Left lung (tissue), 10 donors: ENCODE measurements around the gene TPO. TPM values are rescaled to one million over a fixed set of nuclear protein-coding genes. Genes with fewer than 3 reads are reported as not detected.

Experiments
- ATAC-seq: fragments of 200-7000 bp; cut with Tn5 transposase; one replicate; pipeline ENCODE4 v1.9.1; 2020; ENCODE audit warnings: moderate library complexity
- DNase-seq, 4 donors: peaks; one replicate each; pipeline ENCODE4 v3.0.0-alpha.2; 2013 to 2020
- H3K27ac ChIP-seq, 2 donors: fragments of 200-600 bp; sonication (generic) in 1 of 2; one replicate each; pipeline versions ENCODE4 v1.5.0 to v1.8.0; 2020 to 2021
- H3K27me3 ChIP-seq, 2 donors: fragments of 200-600 bp; sonication (generic) in 1 of 2; one replicate each; pipeline versions ENCODE4 v1.5.0 to v1.8.0; 2020 to 2021
- H3K36me3 ChIP-seq, 2 donors: fragments of 200-600 bp; sonication (generic) in 1 of 2; one replicate each; pipeline versions ENCODE4 v1.5.0 to v1.8.0; 2020 to 2021
- H3K4me1 ChIP-seq, 2 donors: fragments of 200-600 bp; one replicate each; pipeline ENCODE4 v1.8.0; 2021
- H3K4me3 ChIP-seq, 2 donors: fragments of 200-600 bp; sonication (generic) in 1 of 2; one replicate each; pipeline versions ENCODE4 v1.5.0 to v1.8.0; 2020 to 2021; ENCODE audit warnings: mild to moderate bottlenecking in 1 of 2
- H3K9me3 ChIP-seq, 2 donors: fragments of 200-600 bp; sonication (generic) in 1 of 2; one replicate each; pipeline versions ENCODE4 v1.5.0 to v1.8.0; 2020 to 2021
- intact Hi-C, 2 donors: fragments of 100-400 bp; cut with DNase I; formaldehyde crosslinking; loops; one replicate each; pipeline versions ENCODE4 v1.11.2 to v1.14.2; 2022
- polyA plus RNA-seq, 6 donors: library from polyadenylated mRNA; unstranded; fragments of 120-200 nt; gene quantifications; one replicate each; pipeline ENCODE4 v1.2.1, GENCODE V29; 2013; ENCODE audit not compliant: insufficient read length in 6 of 6
- total RNA-seq, 2 donors: library from RNA; stranded (reverse); fragmentation: NEBNext Ultra II Directional; extraction: Animal tissue kit (Norgen Biotek cat#: 25700); gene quantifications; one replicate each; pipeline ENCODE4 v1.2.1, GENCODE V29; 2021
- TF ChIP-seq, protein P1 (sequence below), 2 donors: fragments of 200-600 bp; sonication (generic) in 1 of 2; IDR thresholded peaks; one replicate each; pipeline versions ENCODE4 v1.5.0 to v1.8.0; 2021; ENCODE audit warnings: antibody characterized with exemption in 2 of 2
- donor health status: DM: no; HTN: yes; CAD: no.
- donor health status: DM: no; HTN: no; CAD: no.

TPO gene
- total and polyA plus RNA-seq, 8 donors: 0.08 to 0.45 (median 0.21) TPM; not detected in 1

DNA sequence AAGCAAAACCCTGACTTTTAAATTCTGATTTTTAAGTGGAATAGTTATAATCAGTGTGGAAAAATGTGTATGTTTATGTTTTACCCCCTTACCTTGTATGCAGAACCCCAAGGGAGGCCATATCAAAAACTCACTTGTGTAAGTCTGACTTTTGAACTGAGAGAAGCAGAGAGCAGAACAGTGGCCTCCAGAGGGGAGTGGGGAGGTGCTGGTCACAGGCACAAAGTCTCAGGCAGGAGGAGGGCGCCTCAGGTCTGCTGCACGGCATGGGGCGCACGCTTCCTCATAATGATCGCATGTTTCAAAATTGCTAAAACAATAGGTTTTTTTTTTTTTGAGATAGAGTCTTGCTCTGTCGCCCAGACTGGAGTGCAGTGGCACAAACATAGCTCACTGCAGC, 127.8 kb downstream of the TPO start:
- Histone ChIP-seq H3K27me3 (no peaks in the 10 kb centered on the region), H3K4me1 (no peaks in the 10 kb centered on the region), H3K27ac (no peak overlapping the region), H3K9me3 (no peaks in the 10 kb centered on the region), H3K4me3 (no peak overlapping the region), H3K36me3 (no peaks in the 10 kb centered on the region)
- TF ChIP-seq, protein P1, sequence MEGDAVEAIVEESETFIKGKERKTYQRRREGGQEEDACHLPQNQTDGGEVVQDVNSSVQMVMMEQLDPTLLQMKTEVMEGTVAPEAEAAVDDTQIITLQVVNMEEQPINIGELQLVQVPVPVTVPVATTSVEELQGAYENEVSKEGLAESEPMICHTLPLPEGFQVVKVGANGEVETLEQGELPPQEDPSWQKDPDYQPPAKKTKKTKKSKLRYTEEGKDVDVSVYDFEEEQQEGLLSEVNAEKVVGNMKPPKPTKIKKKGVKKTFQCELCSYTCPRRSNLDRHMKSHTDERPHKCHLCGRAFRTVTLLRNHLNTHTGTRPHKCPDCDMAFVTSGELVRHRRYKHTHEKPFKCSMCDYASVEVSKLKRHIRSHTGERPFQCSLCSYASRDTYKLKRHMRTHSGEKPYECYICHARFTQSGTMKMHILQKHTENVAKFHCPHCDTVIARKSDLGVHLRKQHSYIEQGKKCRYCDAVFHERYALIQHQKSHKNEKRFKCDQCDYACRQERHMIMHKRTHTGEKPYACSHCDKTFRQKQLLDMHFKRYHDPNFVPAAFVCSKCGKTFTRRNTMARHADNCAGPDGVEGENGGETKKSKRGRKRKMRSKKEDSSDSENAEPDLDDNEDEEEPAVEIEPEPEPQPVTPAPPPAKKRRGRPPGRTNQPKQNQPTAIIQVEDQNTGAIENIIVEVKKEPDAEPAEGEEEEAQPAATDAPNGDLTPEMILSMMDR (IDR thresholded peaks at IDR 0.05): no peak
- intact Hi-C loops: loop anchor here in 1 of 2 donors (10.0 kb wide), 2 partner anchors 586 to 826 kb away; partner anchors contain the start of gene SNTG2
- DNase-seq (peak in 1 of 4 donors; percentile 8), ATAC-seq (no peak)

DNA sequence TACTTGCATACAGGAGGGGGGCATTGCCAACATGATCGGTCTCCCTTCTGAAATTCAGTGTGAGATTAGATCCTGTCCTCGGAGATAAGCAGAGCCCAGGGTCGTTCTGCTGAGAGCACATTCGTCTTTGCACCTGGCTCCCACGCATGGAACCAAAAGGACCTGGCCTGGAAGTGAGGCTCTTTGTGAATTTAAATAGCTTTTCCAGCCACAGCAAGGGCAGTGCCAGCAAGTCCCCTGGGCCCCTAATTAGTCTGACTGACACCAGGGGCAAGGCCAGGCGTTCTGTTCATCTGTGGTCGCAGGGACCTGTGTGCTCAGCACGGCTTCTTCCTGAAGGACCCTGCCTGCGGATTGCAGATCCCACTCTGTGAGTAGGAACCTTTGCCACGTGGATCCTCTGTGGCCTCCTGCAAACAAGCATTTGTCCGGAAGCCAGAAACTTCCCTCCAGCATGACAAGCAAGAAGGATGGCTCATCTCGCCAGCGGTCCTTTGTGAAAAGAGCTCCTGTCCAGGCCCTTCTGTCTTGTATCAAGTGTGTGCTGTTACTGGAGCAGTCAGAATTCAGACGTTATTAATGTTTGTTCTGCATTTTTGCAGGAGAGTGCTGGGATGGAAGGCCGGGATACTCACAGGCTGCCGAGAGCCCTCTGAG, 128.7 kb downstream of the TPO start:
- Histone ChIP-seq H3K4me1 (no peaks in the 10 kb centered on the region), H3K9me3 (no peaks in the 10 kb centered on the region), H3K4me3 (no peak overlapping the region), H3K36me3 (no peaks in the 10 kb centered on the region), H3K27ac (no peak overlapping the region), H3K27me3 (no peaks in the 10 kb centered on the region)
- ATAC-seq (no peak), DNase-seq (peak in 1 of 4 donors; percentile 17)
- TF ChIP-seq, protein P1 (IDR thresholded peaks at IDR 0.05): no peak
- intact Hi-C loops: loop anchor here in 1 of 2 donors (10.0 kb wide), 2 partner anchors 587 to 827 kb away; partner anchors contain the start of gene SNTG2

DNA sequence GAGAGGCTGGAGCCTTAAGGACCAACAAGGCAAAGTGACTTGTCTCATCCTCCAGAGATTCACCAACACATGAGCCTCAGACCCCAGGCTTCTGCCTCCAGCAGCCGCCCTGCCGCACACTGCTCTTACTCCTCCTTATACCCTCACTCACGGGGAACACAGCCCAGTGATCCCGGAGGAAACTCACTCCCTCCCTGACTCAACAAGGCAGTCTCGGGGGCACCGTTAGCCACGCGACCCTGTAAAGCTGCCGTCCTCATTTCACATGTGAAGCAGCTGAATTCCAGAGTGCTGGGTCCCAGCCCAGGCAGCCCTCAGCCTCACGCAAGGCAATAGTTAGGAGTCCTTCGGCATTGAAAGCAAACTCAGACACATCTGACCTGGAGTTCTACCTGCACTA, 129.7 kb downstream of the TPO start:
- DNase-seq: no peak
- H3K4me1 ChIP-seq: no peaks in the 10 kb centered on the region
- H3K27me3 ChIP-seq: no peaks in the 10 kb centered on the region
- H3K36me3 ChIP-seq: no peaks in the 10 kb centered on the region
- H3K4me3 ChIP-seq: no peak overlapping the region
- no peak overlapping the region for H3K27ac ChIP-seq
- intact Hi-C loops: loop anchor here in 1 of 2 donors (10.0 kb wide), 2 partner anchors 588 to 828 kb away; partner anchors contain the start of gene SNTG2
- H3K9me3 ChIP-seq: no peaks in the 10 kb centered on the region
- no peak for ATAC-seq
- TF ChIP-seq, protein P1 (IDR thresholded peaks at IDR 0.05): no peak

DNA sequence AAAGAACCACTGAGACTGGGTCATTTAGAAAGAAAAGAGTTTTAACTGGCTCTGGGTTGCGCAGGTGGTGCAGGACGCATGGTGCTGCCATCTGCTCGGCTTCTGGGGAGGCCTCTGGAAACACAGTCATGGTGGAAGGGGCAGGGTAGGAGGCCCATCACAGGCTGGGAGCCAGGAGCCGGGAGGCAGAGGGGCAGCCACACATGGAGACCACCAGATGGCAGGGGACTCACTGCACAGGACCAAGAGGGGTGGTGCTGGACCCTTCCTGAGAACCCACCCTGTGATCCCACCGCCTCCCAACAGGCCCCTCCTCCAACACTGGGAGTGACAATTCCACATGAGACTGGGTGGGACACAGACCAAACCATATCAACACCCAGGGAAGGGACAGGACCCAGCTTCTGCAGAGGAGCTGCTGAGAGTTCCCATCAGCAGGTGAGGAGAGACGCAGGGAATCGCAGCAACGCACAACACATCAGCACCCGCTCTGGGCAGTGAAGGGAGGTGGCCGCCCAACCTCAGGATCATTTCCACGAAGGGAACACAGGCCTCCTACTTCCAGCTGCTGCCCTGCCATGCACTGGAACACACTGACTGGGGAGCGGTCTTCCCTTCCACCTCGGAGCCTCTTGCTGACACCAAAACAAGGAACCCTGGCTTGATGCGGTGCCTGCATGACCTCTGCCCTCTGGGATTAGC, 130.7 kb downstream of the TPO start:
- Histone ChIP-seq H3K9me3 (no peaks in the 10 kb centered on the region), H3K27ac (no peak overlapping the region), H3K36me3 (no peaks in the 10 kb centered on the region), H3K4me1 (no peaks in the 10 kb centered on the region), H3K4me3 (no peak overlapping the region), H3K27me3 (no peaks in the 10 kb centered on the region)
- DNase-seq: no peak
- TF ChIP-seq, protein P1 (IDR thresholded peaks at IDR 0.05): no peak
- intact Hi-C loops: loop anchor here in 1 of 2 donors (10.0 kb wide), 2 partner anchors 589 to 829 kb away; partner anchors contain the start of gene SNTG2
- ATAC-seq: no peak

DNA sequence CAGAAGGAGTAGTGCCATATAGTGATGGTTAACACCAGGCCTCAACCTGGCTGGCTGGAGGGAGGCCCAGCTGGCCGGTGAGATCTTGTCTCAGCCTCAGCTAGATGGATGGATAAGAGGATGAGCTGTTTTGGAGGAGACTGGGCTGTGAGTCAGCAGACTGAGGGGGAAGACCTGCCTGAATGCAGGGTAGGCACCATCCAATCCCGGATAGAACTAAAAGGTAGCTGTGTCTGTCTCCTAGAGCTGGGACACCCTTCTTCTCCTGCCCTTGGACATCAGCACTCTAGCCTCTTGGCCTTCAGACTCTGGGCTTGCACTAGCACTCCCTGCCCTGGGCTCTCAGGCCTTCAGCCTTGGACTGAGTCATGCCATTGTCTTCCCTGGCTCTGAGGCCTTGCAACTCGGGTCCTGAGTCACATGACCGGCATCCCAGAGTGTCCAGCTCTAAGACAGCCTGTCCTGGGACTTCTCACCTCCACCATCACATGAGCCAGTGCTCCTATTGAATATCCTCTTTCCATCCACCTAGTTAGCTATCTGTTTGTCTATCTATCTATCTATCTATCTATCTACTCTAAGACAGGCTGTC, 131.3 kb downstream of the TPO start:
- Histone ChIP-seq H3K4me1 (no peaks in the 10 kb centered on the region), H3K27me3 (no peaks in the 10 kb centered on the region), H3K36me3 (no peaks in the 10 kb centered on the region), H3K9me3 (no peaks in the 10 kb centered on the region), H3K27ac (no peak overlapping the region), H3K4me3 (no peak overlapping the region)
- TF ChIP-seq, protein P1 (IDR thresholded peaks at IDR 0.05): no peak
- DNase-seq (peak in 1 of 4 donors; percentile 18), ATAC-seq (peak; percentile 30)
- intact Hi-C loops: loop anchor here in 1 of 2 donors (10.0 kb wide), 2 partner anchors 590 to 830 kb away; partner anchors contain the start of gene SNTG2
